HG03139 (cell line): ENCODE data around the gene ARID3A.
"Not testable (repeated sequence)": the region's sequence is repeated elsewhere in the genome, so short reads cannot be mapped to it uniquely, and the experiment has no call there.

ENCODE experiments used
- ATAC-seq: cut with Tn5 transposase; IDR thresholded peaks from one replicate; pipeline ENCODE4 v1.9.1; 2021; ENCODE audit not compliant: unreplicated experiment

The ARID3A gene

GRCh38 chr19:891421-892200 lies 34.2 kb upstream of the ARID3A start:
- not testable (repeated sequence) for ATAC-seq

DNA sequence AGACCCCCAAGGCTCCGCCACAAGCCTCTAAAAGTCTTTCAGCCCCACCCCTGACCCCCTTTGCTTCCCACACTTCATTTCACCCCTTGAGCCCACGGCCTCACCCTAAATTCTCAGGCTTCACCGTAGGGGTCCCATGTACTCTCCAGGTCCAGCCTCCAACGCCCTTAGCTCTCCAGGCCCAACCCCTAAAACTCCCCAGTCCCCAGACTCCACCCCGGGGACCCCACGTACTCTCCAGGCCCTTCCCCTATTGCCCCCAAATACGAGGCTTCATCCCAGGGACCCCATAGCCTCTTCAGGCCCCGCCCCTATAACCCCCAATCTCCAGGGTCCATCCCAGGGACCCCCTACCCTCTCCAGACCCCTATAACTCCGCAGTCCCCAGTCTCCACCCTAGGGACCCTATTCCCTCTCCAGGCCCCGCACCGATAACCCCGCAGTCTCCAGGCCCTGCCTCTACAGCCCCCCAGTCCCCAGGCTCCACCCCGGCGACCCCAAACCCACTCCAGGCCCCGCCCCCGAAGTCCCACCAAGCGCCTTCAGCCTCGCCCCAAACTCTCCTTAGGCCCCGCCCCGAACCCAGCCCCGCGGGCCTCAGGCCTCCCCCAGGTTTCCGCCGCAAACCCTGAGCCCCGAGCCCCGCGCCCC lies 33.5 kb upstream of the ARID3A start:
- ATAC-seq, result no peak

DNA sequence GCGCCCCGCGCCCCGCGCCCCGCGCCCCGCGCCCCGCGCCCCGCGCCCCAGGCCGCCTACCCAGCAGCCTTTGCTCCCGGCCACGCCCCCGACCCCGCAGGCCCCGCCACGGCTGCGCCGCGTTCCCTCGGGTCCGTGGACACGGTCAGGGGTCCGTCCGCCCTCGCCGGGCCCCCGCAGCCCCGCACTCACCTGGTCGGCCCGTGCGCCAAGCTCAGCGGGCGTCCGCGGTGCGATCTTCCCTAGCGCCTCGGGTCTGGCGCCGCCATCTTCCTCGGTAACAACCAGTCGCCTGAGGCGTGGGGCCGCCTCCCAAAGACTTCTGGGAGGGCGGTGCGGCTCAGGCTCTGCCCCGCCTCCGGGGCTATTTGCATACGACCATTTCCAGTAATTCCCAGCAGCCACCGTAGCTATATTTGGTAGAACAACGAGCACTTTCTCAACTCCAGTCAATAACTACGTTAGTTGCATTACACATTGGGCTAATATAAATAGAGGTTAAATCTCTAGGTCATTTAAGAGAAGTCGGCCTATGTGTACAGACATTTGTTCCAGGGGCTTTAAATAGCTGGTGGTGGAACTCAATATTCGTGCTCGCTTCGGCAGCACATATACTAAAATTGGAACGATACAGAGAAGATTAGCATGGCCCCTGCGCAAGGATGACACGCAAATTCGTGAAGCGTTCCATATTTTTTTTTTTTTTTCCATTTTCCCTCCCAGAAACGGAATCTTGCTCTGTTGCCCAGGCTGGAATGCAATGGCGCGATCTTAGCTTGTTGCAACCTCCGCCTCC lies 32.7 kb upstream of the ARID3A start, which contains the start of the genes MED16 and RNU6-9:
TSS of gene MED16 (minus strand) at position 294 of the 796 bp plus-strand sequence. CDS start 2,056 bp downstream, outside the sequence.
TSS of gene RNU6-9 (plus strand) at position 591 of the 796 bp plus-strand sequence.
- ATAC-seq, result peak; percentile 79

- no peak for ATAC-seq
These were observed 29.4 kb upstream of the ARID3A start for GRCh38 chr19:896434-896833.

DNA sequence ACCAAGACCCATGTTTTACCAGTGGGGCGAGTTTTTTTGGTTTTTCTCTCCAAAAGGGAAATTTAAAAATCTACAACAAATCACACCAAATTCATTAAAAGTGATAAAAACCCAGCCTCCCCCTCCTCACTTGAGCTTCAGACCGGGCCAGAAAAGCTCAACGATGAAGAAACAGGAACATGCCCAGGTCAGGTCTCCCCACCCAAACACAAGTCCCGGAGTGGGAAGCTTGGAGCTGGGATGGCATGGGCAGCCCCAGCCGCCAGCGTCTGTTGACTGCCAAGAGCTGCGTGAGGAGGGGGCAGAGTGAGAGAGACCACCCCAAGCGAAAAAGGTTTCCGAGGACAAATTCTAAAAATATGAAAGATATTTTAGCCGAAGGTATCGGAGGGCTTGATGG lies 28.8 kb upstream of the ARID3A start:
- ATAC-seq, result no peak

DNA sequence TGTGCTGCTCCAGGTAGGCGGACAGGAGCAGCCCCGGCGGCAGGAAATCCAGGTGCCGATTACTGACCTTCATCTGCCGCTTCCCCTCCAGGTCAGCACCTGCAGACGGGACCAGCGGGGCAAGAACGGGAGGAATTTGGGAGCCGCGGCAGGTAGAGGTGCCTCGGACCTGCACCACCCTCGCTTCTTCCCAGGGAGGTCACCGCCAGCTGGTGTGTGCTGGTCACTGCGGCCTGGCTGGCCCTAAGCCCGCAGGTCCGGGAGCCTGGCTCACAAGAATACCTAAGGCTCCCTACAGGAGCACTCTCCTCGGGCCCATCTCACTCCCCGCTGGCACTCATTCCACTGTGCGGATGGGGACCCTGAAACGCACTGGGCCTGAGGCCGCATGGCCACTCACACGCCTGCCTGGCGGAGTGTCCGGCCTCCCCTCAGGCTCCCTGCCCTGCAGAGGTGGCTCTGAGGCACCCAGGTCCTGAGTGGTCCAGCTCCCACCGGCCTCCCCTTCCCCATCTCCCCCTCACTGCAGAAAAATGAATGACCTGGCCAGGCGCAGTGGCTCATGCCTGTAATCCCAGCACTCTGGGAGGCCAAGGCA lies 28.3 kb upstream of the ARID3A start:
- no peak for ATAC-seq

GRCh38 chr19:898663-899062 lies 27.2 kb upstream of the ARID3A start:
- no peak for ATAC-seq

- no peak for ATAC-seq
These were observed 26.3 kb upstream of the ARID3A start for GRCh38 chr19:899336-900042.

DNA sequence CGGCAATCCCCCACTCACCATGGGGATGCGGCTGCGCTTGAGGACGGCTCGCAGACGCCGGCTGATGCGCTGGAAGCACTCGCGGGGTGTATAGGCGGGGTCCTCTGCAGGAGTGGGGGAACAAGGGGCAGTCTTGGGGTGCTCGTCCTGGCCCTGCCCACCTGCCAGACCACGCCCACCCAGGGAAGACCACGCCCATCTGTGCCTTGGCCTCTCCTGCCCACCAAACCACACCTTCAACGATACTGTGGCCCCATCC lies 25.9 kb upstream of the ARID3A start:
- ATAC-seq, result no peak

- ATAC-seq, result no peak
These were observed 25.3 kb upstream of the ARID3A start for GRCh38 chr19:900302-901111.

- no peak for ATAC-seq
These were observed 24.4 kb upstream of the ARID3A start for GRCh38 chr19:901216-902092.

DNA sequence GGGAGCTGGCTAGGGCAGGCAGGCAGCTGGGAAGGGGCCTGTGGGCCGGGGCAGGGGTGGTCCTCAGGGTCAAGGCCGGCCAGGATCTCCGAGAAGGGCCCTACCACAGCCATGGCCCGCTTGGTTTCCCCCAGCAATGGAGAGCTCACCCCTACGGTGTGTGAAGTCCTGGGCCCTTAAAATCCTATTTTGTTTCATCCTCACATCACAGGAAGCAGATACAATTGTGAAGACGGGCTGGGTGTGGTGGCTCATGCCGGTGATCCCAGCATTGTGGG lies 23.8 kb upstream of the ARID3A start:
- no peak for ATAC-seq

DNA sequence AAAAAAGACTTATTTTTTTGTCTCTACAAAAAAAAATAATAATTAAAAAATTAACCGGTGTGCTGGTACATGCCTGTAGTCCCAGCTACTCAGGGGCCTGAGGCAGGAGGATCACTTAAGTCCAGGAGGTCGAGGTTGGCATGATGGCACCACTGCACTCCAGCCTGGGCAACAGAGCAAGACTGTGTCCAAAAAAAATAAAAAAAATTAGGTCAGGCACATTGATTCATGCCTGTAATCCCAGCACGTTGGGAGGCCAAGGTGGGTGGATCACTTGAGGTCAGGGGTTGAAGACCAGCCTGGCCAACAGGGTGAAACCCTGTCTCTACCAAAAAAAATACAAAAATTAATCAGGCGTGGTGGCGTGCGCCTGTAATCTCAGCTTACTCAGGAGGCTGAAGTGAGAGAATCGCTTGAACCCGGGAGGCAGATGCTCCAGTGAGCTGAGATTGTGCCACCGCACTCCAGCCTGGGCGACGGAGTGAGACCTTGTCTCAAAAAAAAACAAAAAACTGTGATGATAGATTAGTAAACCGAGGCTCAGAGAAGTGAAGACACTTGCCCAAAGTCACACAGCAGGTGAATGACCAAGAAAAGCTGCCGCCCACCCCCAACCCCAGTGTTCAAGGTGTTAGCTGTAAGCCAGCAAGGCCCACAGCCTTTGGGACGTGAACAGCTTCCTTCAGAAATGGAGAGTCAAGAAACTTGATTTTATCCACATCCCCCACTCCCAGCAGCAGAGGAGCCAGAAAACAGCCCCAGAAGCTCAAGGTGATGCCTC lies 23.2 kb upstream of the ARID3A start:
- no peak for ATAC-seq

- ATAC-seq, result no peak
These were observed 22.5 kb upstream of the ARID3A start for GRCh38 chr19:903266-903797.

DNA sequence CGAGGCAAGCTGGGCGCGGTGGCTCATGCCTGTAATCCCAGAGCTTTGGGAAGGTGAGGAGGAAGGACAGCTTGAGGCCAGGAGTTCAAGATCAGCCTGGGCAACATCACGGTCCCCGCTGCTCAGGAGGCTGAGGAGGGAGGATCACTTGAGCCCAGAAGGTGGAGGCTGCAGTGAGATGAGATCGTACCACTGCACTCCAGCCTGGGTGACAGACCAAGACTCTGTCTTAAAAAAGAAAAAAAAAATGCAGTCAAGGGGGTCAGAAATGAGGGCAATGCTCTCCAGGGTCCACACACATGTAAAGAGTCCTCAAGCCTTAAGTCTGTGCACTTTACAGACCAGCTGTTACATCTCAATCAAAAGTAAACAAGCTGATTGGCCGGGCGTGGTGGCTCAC lies 21.3 kb upstream of the ARID3A start:
- ATAC-seq, result no peak

DNA sequence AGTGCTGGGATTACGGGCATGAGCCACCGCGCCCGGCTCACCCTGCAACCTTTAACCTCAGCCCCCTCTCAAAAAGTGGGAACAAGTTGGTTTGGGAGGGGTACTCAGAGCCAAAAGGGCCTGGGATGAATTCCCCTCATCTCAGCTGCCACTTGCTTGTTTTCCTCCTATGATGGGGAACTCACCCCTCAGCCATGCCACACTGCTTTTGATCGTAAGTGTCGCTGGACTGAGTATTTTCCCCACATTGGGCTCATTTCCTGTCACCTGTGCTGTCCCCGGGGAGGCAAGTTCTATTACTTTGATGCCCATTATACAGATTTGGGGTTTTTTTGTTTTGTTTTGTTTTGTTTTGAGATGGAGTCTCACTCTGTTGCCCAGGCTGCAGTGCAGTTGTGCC lies 19.4 kb upstream of the ARID3A start:
- no peak for ATAC-seq

DNA sequence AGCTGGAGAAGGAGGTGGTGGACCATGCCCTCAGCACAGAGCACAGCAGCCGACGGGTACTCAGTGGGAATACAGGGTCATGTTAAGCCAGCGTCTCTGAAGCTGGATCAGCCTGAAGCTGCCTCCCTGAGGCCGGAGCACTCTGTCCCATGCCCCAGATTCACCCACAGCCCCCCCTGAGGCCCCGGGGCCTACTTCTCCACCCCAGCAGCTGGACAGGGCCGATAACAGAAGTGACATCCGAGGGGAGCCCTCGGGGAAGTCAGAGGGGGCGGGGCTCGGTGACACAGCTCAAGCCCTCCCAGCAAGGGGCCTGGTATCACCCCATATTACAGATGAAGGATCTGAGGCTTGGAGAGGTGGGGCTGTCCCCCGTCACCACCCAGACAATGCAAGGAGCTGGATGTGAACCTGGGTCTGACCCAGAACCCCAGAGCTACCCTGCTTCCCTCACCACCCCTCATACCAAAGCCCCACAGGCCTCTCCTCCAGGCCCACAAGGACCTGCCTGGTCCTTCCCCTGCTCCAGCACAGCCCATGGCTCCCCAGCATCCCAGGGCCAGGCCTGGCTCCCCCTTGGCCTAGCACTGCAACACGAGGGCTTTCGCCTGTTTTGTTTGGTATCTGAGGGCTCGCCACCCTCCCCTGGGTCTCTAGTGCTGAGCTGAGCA lies 18.5 kb upstream of the ARID3A start:
- ATAC-seq, result no peak
